HG03571 (cell line): ENCODE data around the gene DPP7.
"Not testable (repeated sequence)": the region's sequence is repeated elsewhere in the genome, so short reads cannot be mapped to it uniquely, and the experiment has no call there.

Experiments used
- ATAC-seq: cut with Tn5 transposase; IDR thresholded peaks from one replicate; pipeline ENCODE4 v1.9.1; 2021; ENCODE audit not compliant: unreplicated experiment

The DPP7 gene

GRCh38 chr9:137148242-137148641 is 33.7 kb upstream of the DPP7 start:
- no peak for ATAC-seq

- no peak for ATAC-seq
Observed at GRCh38 chr9:137147793-137148160, 33.2 kb upstream of the DPP7 start.

DNA sequence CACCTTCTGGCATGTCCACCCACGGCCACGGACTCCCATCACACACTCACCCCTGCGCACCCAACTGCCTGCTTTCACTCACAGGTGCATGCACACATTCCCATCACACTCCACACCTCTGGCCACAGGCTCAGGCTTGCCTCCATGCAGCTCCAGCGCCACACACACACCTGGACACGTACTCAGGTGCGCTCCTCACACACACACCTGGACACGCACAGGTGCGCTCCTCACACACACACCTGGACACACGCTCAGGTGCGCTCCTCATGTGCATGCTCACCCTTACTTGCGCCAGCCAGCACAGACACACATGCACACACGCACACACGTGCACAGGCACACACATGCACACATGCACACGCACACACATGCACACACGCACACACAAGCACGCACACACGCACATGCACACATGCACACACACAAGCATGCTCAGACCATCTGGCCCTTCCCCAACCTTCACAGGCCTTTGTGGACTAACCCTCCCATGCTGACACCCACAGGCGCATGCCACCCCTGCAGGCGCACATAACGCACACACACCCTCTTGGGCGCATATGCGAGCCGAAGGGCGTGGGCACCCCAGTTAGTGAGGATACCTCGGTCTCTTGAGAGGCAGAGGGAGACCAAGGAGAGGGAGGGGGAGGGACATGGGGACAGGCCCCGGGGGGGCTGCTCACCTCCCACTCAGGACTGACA is 32.7 kb upstream of the DPP7 start:
- ATAC-seq: no peak

DNA sequence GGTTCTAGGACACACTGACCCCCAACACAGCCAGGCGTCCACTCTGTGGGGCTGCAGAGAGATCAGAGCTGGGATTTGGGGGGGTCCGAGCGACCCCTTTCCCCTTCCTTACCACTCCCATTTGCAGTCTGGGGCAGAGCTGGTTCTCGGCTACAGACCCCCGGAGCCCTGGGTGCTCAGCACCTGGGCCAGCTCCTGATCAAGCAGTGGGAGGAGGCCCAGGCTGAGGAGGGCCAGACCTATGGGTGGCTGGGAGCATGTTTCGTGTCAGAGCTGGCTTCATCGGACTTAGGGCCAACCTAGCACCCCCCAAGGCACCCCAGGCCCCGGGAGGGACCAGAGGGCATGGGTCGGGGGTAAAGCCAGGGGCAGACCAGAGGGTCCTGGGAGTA is 32.0 kb upstream of the DPP7 start:
- ATAC-seq: no peak

DNA sequence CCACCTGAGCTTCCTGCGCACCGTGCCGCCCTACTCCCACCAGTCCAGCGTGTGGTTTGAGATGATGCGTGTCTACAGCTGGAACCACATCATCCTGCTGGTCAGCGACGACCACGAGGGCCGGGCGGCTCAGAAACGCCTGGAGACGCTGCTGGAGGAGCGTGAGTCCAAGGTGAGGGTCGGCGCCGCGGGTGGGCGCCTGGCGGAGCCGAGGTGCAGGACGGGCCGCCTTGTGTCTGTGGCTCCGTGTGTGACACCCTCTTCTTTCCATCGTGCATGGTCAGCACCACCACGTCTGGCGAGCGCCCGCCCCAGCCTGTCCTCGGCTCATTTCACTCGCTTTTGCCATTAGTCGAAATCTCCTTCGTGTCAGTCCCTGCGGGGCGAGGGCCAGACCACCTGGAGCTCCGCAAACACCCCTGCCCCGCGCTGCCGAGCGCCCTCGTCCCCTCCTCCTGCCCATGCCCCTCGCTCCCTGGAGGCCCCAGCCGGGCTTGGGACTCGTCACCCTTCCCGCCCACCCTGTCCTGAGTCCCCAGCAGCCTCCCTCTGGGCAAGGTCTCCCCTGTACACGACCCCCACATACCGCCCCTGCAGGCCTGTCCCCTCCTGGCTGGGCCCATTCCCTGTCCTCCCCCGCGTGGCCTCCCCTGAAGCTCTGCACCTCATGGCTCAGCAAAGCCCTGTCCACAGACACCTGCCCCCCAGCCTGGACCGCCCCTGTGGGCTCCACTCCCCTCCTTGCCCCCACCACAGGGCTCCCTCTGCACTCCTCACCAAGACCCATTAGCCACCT is 31.4 kb upstream of the DPP7 start:
- no peak for ATAC-seq

GRCh38 chr9:137143459-137143858 is 28.9 kb upstream of the DPP7 start:
- ATAC-seq: no peak

DNA sequence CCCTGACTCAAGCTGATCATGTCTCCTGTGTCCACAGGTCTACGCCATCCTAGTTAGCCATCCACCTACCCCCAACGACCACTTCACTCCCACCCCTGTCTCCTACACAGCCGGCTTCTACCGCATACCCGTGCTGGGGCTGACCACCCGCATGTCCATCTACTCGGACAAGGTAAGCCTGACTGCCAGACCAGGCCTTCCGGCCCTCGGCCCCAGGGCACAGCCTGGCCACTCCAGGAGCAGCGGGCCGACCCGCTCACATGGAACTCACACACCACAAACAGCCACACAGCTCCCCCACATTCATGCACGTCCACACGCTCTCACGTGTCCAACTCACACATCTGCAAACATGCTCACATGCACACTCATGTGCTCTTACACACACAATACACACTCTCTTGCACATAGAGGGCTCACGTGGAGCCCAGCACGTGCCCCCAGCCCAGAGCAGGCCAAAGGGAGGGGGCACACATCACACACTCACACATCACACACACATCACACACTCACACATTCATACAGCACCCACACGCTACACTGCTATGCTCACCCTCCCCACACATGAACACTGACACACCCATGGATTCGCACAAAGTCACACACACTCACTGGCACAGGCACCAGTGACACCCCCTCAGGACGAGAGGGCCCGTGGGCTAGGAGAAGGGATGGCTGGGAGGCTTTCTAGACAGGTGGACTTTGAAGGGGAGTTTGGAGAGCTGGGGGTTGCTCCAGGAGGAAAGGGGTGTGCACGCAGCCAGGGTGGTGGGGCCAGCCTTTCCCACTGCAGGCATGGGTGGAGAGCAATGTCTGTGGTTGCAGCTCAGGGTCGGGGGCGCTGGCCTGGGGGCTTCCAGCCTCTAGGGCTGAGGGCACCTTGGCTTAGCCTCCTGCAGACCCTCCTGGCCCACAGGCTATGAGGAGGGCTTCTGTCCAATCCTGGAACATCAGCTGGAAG is 27.7 kb upstream of the DPP7 start:
- no peak for ATAC-seq

DNA sequence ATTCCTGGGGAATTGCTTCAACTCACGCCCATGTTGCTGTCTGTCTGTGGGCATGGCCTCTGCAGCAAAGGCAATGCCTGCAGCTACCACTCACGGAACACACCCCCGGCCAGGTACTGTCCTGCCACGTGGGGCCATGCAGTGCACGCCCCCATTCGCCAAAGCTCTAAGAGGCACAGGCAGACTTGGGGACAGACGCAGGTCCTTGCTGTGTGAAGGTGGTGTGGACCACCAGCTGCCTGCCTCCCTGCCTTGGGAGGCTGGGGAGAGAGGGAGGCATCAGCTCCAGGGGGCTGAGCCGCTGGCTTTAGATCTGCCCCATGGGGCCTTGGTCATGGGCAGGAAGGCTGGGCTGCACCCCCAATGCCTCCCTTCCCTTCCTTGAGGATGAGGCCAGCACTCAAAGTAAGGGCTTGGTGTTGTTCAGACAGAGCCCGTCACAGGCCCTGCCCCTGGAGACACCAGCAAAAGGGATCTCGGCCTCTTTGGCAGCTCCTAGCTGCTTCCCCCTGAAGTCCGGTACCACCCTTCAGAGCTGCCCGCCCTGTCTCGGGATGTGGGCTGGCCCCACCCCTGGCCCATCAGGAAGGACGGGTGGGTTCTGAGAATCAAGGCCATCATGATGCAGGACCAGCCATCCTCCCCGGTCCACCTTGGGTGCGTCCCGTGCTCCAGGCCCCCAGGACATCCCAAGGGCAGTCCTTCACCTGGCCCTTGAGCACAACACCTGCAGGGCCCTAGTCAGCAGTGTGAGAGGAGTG is 26.7 kb upstream of the DPP7 start:
- no peak for ATAC-seq

DNA sequence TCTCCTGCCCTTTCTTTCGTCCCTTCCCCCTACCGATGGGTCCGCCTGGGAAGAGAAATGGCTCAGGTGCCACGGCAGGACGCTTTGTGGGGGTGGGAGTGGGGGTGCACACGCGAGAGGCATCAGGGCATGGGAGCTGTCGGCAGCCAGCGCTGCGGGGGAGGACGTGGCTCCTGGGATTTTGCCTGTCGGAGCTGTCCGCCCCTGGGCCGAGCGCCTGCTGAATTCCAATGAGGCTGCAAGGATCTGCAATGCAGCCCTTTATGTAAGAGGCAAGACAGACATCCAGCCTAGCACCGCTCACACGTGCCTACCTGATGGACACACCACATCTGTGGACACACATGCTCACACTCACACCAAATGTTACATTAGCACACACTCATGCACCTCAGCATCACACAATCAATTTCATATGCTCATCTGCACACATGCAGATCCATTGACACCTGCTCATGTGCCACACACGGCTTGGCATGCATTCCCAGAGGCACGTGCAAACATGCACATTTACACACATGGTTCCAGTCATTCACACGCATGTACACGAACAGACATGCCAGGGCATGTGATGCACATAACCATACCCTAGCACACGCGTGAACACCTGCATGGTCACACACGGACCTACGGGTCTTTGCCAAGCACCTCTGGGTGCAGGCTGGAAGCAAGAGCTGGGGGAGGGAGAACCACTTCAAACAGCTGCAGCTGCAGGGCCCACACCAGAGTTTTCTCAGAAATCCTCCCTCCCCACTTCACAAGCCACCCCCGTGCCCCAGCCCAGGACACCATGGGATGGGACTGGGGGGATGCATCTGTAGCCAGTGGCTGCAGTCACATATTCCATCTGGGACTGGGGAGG is 25.8 kb upstream of the DPP7 start:
- no peak for ATAC-seq

DNA sequence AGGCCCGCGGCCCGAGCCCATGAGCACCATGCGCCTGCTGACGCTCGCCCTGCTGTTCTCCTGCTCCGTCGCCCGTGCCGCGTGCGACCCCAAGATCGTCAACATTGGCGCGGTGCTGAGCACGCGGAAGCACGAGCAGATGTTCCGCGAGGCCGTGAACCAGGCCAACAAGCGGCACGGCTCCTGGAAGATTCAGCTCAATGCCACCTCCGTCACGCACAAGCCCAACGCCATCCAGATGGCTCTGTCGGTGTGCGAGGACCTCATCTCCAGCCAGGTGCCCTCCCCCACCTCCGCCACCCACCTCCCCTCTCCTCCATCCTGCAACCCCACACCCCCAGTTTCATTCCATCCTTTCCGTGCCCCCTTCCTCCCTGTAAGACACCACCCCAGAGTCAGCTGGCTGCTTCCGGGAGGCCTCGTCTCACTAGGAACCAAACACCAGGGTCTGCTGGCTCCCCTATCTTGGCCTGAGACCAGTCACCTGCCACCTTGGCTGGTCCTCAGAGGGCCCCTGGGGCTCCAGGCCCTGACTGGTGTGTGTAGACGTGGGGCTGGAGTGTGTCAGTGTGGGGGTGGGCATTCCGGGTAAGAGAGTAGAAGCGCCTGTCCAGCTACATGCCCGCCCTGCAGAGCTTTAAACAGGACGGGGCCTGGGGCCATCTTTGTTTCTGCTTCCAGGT is 25.1 kb upstream of the DPP7 start:
- no peak for ATAC-seq

GRCh38 chr9:137138722-137139467 is 24.4 kb upstream of the DPP7 start, which contains the start of gene GRIN1:
TSS of gene GRIN1 (plus strand) at chr9:137139154. CDS start at chr9:137139487, 333 bp downstream.
- ATAC-seq: no peak

- ATAC-seq: no peak
Observed at GRCh38 chr9:137138058-137138721, 23.7 kb upstream of the DPP7 start.

DNA sequence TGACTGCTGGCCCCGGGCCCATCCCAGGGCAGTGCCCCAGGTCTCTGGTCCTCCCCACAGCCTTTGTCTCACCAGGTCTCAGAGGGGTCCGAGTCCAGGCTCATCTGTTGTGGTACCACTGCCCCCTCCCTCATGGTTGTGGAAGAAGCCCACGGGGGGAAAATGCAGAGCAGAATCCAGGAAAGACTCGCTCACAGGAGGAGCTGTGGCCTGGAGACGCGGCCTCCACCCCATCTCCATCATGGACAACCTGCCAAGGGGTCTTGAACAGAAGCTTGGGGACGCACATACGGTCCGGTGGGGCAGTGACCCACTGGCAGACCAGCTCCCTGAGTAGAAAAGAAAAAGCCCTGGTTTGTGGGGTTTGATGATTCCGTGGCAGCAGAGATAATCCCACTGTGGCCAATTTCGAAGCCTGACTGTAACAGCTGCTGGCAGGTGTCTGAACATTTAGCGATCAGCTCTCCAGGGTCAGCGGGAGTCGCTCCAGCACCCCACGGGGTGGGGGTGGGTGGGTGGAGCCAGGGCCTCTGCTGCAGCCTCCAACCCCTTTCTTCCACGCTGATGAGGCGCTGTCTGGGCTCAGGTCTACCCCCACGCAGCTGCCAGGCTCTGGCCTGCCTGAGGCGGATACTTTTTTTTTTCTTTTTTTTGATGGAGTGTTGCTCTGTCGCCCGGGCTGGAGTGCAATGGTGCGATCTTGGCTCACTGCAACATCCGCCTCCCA is 22.5 kb upstream of the DPP7 start:
- no peak for ATAC-seq

DNA sequence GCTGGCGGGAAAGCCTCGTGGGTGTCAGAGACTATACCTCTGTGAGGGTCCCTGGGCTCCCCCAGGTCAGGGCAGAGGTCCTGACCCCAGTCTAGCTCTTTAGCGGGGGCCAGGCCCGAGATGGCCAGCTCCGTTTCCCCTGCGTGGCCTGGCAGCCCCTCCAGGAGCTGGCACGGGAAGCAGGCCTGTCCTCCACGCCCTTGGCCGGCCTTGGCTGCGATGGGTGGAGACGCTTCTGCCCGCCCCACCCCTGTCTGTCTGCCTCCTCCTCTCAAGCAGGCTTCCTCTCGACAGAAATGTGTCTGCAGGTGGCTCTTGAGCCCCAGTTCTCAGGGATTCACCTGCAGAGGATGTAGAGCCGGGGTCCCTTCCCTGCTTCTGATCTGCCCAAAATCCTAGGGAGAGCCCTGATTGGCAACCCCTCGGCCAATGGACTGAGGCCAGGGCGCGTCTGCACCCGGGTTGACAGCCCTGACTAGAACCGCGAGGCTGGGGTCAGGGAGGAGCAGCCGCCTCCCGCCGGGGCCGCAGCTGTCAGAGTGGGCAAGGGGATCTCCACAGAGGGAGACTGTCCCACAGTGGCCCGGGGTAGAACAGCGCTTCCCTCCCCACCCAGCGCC is 21.8 kb upstream of the DPP7 start:
- ATAC-seq: no peak

GRCh38 chr9:137135154-137135553 is 20.6 kb upstream of the DPP7 start:
- not testable (repeated sequence) for ATAC-seq

DNA sequence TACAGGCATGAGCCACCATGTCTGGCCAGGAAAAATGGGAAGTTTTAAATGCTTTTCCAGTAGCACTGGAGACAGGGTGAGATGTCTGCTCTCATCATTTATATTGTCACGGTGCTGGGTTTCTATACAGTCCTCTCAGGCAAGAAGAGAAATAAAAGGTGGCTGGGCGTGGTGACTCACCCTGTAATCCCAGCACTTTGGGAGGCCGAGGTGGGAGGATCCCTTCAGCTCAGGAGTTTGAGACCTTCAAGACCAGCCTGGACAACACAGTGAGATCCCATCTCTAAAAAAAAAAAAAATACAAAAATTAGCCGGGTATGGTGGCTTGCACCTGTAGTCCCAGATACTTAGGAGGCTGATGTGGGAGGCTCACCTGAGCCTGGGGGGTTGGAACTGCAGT is 19.7 kb upstream of the DPP7 start:
- ATAC-seq: no peak
